K562 (cell line): ENCODE results near the gene AFF3. TPM values are rescaled to one million over a fixed set of nuclear protein-coding genes. Genes with fewer than 3 reads are reported as not detected.

Source experiments
- CBFA2T2 ChIP-seq: fragments of 450-650 bp; conservative IDR thresholded peaks from 2 replicates; pipeline ENCODE4 v1.6.1; 2017; ENCODE audit warnings: mild to moderate bottlenecking
- CBFA2T3 ChIP-seq: fragments of 450-650 bp; IDR thresholded peaks from 2 replicates; pipeline ENCODE4 v1.6.1; 2017
- CHD1 ChIP-seq: fragments of 200-600 bp; sonication (generic); IDR thresholded peaks from one replicate; pipeline ENCODE4 v1.6.1; 2012; ENCODE audit warnings: mild to moderate bottlenecking, moderate library complexity, low read length, inconsistent platforms
- ETV1 ChIP-seq: fragments of 450-650 bp; conservative IDR thresholded peaks from 2 replicates; pipeline ENCODE4 v1.6.1; 2016; ENCODE audit warnings: missing genetic modification characterization, control low read depth, low read depth, missing compliant biosample characterization
- NFRKB ChIP-seq: fragments of 450-650 bp; IDR thresholded peaks from 2 replicates; pipeline ENCODE4 v1.6.1; 2016; ENCODE audit warnings: low read depth
- RCOR1 ChIP-seq, 2 experiments: IDR thresholded peaks; 2 replicates each; pipeline ENCODE4 v1.6.1; 2012; ENCODE audit warnings: low read depth in 2 of 2, low read length in 2 of 2, borderline replicate concordance in 1 of 2, improper control_type of control experiment in 1 of 2
- TFE3 ChIP-seq: fragments of 450-650 bp; formaldehyde crosslinking; IDR thresholded peaks from 2 replicates; pipeline ENCODE4 v1.4.0; 2020; ENCODE audit warnings: mild to moderate bottlenecking, mixed read lengths
- ZBTB40 ChIP-seq, 2 experiments: fragments of 450-650 bp in 1 of 2; sonication (generic) in 1 of 2; formaldehyde crosslinking in 1 of 2; IDR thresholded peaks; 2 replicates each; pipeline versions ENCODE4 v1.7.1 to v1.9.0; 2016 to 2022; ENCODE audit warnings: inconsistent platforms in 1 of 2, mild to moderate bottlenecking in 1 of 2, missing genetic modification reagents in 1 of 2
- polyA plus RNA-seq, 8 experiments: library from polyadenylated mRNA; depleted of rRNA in 4 of 8; stranded (reverse) in 5 of 8; unstranded in 3 of 8; fragments of >200 nt; fragmentation: Nextera tagmentation in 2 of 8; fragmentation: Illumina TruSeq in 1 of 8; extraction: Ambion mirVana in 2 of 8; extraction: Trizol in 1 of 8; gene quantifications; 2 replicates each; pipeline versions ENCODE4 v1.2.1 to v1.2.3, GENCODE V29; 2011 to 2014; ENCODE audit warnings: inconsistent platforms in 1 of 8, missing spikeins in 1 of 8
- total RNA-seq, 7 experiments: library from RNA; depleted of rRNA in 6 of 7; stranded (reverse); fragments of >200 nt in 6 of 7; fragmentation: Illumina TruSeq in 2 of 7; extraction: Trizol in 2 of 7; gene quantifications; 2 replicates each; pipeline versions ENCODE4 v1.2.1 to v1.2.3, GENCODE V29; 2011 to 2021; ENCODE audit warnings: low replicate concordance in 1 of 7

Gene AFF3
- total and polyA plus RNA-seq, 9 of the 15 experiments (the other 6 are each of a cell fraction or from before 2014, with no cell fraction given), result 0.02 to 0.11 TPM; not detected in 7

- TF ChIP-seq TFE3 (peak; percentile 56), CHD1 (no peak), ETV1 (tag) (peak; percentile 37; the same call in 1 of the 2 replicates), RCOR1 (IDR thresholded peaks at IDR 0.05; ENCODE audit: borderline replicate concordance in 1 of 2, low read depth in 2 of 2, low read length in 2 of 2) (no peak), CBFA2T2 (0 out of 2 replicates have a peak, but pooled peaks have one; percentile 15), ZBTB40 (IDR thresholded peaks at IDR 0.05) (no peak), ZBTB40 (CRISPR knock-in tag; IDR thresholded peaks at IDR 0.05) (no peak), NFRKB (no peak), CBFA2T3 (peak; percentile 46; the same call in 1 of the 2 replicates)
Measured at GRCh38 chr2:99753505-99753904, 388.9 kb downstream of the AFF3 start (continued).
